MM.1S (cell line): Measurements from ENCODE around the gene MLPH.
"Not testable (repeated sequence)": the region's sequence is repeated elsewhere in the genome, so short reads cannot be mapped to it uniquely, and the experiment has no call there.

Experiments
- DNase-seq: peaks from one replicate; pipeline ENCODE4 v3.0.0-alpha.2; 2015
- H2AFZ ChIP-seq: fragments of 300-600 bp; sonication (generic); 2 replicates; pipeline ENCODE4 v1.6.0; 2016; ENCODE audit warnings: antibody characterized with exemption, low read length
- H3F3A ChIP-seq: fragments of 300-600 bp; sonication (generic); 2 replicates; pipeline ENCODE4 v1.6.1; 2016; ENCODE audit warnings: mild to moderate bottlenecking, antibody characterized with exemption, low read length, moderate library complexity, mixed read lengths; ENCODE audit not compliant: insufficient read depth
- H3K27ac ChIP-seq: fragments of 300-600 bp; sonication (generic); 2 replicates; pipeline ENCODE4 v1.5.1; 2016; ENCODE audit warnings: mild to moderate bottlenecking, low read length
- H3K27me3 ChIP-seq: fragments of 300-600 bp; sonication (generic); replicated peaks from 2 replicates; pipeline ENCODE4 v1.6.0; 2016; ENCODE audit warnings: low read length; ENCODE audit not compliant: insufficient read depth
- H3K36me3 ChIP-seq: fragments of 300-600 bp; sonication (generic); replicated peaks from 2 replicates; pipeline ENCODE4 v1.6.1; 2016; ENCODE audit warnings: mild to moderate bottlenecking, low read length, mixed read lengths; ENCODE audit not compliant: insufficient read depth
- H3K4me1 ChIP-seq: fragments of 300-600 bp; sonication (generic); 2 replicates; pipeline ENCODE4 v1.6.1; 2016; ENCODE audit warnings: low read length, mixed read lengths
- H3K4me2 ChIP-seq: fragments of 300-600 bp; sonication (generic); 2 replicates; pipeline ENCODE4 v1.6.0; 2016; ENCODE audit warnings: low read depth, low read length
- H3K4me3 ChIP-seq: fragments of 300-600 bp; sonication (generic); 2 replicates; pipeline ENCODE4 v1.5.1; 2016; ENCODE audit warnings: low read length, mixed read lengths
- H3K79me2 ChIP-seq: fragments of 300-600 bp; sonication (generic); 2 replicates; pipeline ENCODE4 v1.6.1; 2016; ENCODE audit warnings: mixed run types, low read length, mixed read lengths
- H3K9ac ChIP-seq: fragments of 300-600 bp; sonication (generic); 2 replicates; pipeline ENCODE4 v1.6.1; 2016; ENCODE audit warnings: low read length, mixed read lengths
- H3K9me2 ChIP-seq: fragments of 300-600 bp; sonication (generic); replicated peaks from 2 replicates; pipeline ENCODE4 v1.6.1; 2016; ENCODE audit warnings: mild to moderate bottlenecking, low read length, mixed read lengths; ENCODE audit not compliant: insufficient read depth
- H3K9me3 ChIP-seq: fragments of 300-600 bp; sonication (generic); replicated peaks from 2 replicates; pipeline ENCODE4 v1.6.1; 2016; ENCODE audit warnings: mild to moderate bottlenecking, low read length, mixed read lengths; ENCODE audit not compliant: insufficient read depth
- H4K20me1 ChIP-seq: fragments of 300-600 bp; sonication (generic); 2 replicates; pipeline ENCODE4 v1.6.1; 2016; ENCODE audit warnings: mild to moderate bottlenecking, low read length, moderate library complexity, mixed read lengths; ENCODE audit not compliant: insufficient read depth
- CTCF ChIP-seq: fragments of 300-600 bp; sonication (generic); IDR thresholded peaks from 2 replicates; pipeline ENCODE4 v1.5.1; 2016; ENCODE audit warnings: antibody characterized with exemption, low read length, mixed read lengths
- EZH2 ChIP-seq: fragments of 300-600 bp; sonication (generic); optimal IDR thresholded peaks from 2 replicates; pipeline ENCODE3; 2017; ENCODE audit warnings: low read depth, mild to moderate bottlenecking, antibody characterized with exemption, low read length, mixed read lengths
- EZH2phosphoT487 ChIP-seq: fragments of 300-600 bp; sonication (generic); IDR thresholded peaks from 2 replicates; pipeline ENCODE4 v1.6.1; 2018; ENCODE audit warnings: antibody characterized with exemption, low read length

Gene MLPH

DNA sequence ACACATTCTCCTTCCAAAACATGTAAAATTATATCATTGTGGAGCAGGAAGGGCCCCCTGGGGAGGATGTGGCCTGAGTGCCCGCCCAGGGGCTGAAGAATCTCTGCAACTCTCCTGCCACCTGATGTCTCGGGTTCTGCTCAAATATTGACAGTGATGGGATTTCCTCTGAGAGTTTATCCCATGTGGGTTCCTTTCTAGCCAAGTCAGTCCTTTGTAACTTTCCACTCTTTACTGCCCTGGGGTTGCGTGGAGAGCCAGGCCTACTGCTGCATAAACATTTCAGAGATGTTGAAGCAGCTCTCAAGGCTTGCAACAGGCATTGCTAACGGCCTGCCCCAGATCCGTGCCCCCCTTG is 107.4 kb downstream of the MLPH start:
- Histone ChIP-seq H3K36me3 (no peaks in the 10 kb centered on the region), H3K9me2 (no peaks in the 10 kb centered on the region), H3K9me3 (no peaks in the 10 kb centered on the region), H2AFZ (no peak overlapping the region), H3K27me3 (no peaks in the 10 kb centered on the region), H4K20me1 (no peaks in the 10 kb centered on the region), H3K4me1 (peaks cover 5% of the 10 kb centered on the region; the same call in 1 of the 2 replicates), H3K79me2 (no peaks in the 10 kb centered on the region), H3K9ac (no peak overlapping the region), H3K4me3 (no peak overlapping the region), H3K27ac (no peak overlapping the region), H3K4me2 (no peak overlapping the region), H3F3A (no peaks in the 10 kb centered on the region)
- no peak for TF ChIP-seq EZH2
- TF ChIP-seq EZH2phosphoT487: no peak
- no peak for TF ChIP-seq CTCF
- no peak for DNase-seq

DNA sequence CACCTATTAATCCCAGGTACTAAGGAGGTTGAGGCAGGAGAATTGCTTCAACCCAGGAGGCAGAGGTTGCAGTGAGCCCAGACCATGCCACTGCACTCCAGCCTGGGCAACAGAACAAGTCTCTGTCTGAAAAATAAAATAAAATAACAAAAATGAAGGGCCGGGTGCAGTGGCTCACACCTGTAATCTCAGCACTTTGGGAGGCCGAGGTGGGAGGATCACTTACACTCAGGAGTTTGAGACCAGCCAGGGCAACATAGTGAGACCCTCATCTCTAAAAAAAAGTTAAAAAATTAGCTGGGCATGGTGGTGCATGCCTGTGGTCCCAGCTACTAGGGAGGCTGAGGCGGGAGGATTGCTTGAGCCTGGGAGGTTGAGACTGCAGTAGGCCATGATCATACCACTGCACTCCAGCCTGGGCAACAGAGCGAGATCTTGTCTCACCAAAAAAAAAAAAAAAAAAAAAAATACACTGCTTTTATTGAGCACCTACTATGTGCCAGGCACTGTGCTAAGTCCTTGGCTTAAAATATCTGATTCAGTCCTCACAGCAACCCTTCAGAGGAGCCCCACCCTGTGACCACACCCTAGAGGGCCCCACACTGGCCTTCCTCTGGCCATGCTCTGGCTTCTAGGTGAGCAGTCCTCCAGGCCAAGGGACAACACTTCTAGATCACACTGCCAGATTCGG is 108.9 kb downstream of the MLPH start:
- not testable (repeated sequence) for H3K79me2 ChIP-seq, H3K36me3 ChIP-seq, H3K9ac ChIP-seq, H3K4me3 ChIP-seq, H3K27me3 ChIP-seq, H3K9me3 ChIP-seq, H3F3A ChIP-seq, H3K27ac ChIP-seq, H3K9me2 ChIP-seq, H4K20me1 ChIP-seq, H2AFZ ChIP-seq, DNase-seq, H3K4me2 ChIP-seq
- H3K4me1 ChIP-seq: peaks cover 20% of the 10 kb centered on the region

DNA sequence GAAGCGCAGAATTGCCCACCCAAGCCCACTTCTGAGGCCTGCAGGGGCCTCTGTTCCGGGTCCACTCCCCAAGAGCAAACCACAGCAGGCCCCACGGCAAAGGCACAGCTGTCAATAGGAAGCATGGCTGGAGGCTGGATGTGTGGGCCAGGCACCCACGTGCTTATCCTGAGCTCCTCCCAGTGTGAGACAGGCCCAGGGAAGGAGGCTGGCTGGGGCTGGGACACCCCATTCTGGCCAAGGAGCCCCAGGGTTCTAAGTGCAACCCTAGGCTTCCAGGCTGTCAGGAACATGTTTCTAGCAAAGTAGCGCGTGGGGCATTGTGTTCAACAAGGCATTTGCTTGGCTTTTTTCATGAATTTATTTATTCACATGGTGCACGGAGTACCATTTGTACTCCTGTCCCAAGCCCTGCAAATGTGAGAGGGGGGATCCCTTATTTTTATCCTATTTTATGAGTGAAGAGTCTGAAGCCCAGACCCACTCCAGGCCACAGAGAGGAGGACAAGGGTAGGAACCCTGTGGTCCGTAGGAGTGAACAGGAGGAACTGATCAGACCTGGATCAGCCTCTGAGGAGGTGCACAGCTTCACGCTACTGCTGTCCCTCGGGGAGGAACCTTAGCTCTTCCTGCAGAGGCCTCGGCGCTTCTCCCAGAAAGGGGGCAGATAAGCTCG is 109.6 kb downstream of the MLPH start:
- no peak overlapping the region for H2AFZ ChIP-seq
- no peak overlapping the region for H3K9ac ChIP-seq
- H3K79me2 ChIP-seq: no peaks in the 10 kb centered on the region
- no peak overlapping the region for H3K4me3 ChIP-seq
- peaks cover 22% of the 10 kb centered on the region for H3K4me1 ChIP-seq
- H3K9me3 ChIP-seq: no peaks in the 10 kb centered on the region
- no peaks in the 10 kb centered on the region for H3K27me3 ChIP-seq
- H3K4me2 ChIP-seq: no peak overlapping the region
- no peak overlapping the region for H3K27ac ChIP-seq
- no peak for DNase-seq
- no peaks in the 10 kb centered on the region for H3F3A ChIP-seq
- H3K9me2 ChIP-seq: no peaks in the 10 kb centered on the region
- TF ChIP-seq CTCF: no peak
- no peak for TF ChIP-seq EZH2phosphoT487
- TF ChIP-seq EZH2: no peak
- H4K20me1 ChIP-seq: no peaks in the 10 kb centered on the region
- no peaks in the 10 kb centered on the region for H3K36me3 ChIP-seq
